Measurements from ENCODE around the gene PCDHGB2.

- TF ChIP-seq CTCF (IDR thresholded peaks at IDR 0.05) (peak in 2 of 3 experiments; percentile 38 to 51), POLR2A (IDR thresholded peaks at IDR 0.05) (no peak)
Observed at GRCh38 chr5:141354900-141355469, 4.8 kb upstream of the PCDHGB2 start, which contains the start of gene PCDHGA4.
